Right atrium auricular region (tissue), 2 donors: Measurements from ENCODE around the gene DTX2. TPM values are rescaled to one million over a fixed set of nuclear protein-coding genes. Genes with fewer than 3 reads are reported as not detected.
A peak's percentile ranks its signal among the peaks of the same experiment; 100 is the strongest.
"Not testable (repeated sequence)": the region's sequence is repeated elsewhere in the genome, so short reads cannot be mapped to it uniquely, and the experiment has no call there.

Experiments
- DNase-seq: peaks from one replicate; pipeline ENCODE4 v3.0.0-alpha.2; 2019; ENCODE audit warnings: low spot score
- H3K27ac ChIP-seq, 2 donors: fragments of 200-600 bp; sonication (generic); 1 replicate in 1 of 2; 2 replicates in 1 of 2; pipeline ENCODE4 v1.5.1; 2016 to 2019
- H3K27me3 ChIP-seq, 2 donors: fragments of 200-600 bp; sonication (generic); one replicate each; pipeline versions ENCODE4 v1.5.1 to v1.6.0; 2017 to 2019
- H3K36me3 ChIP-seq: fragments of 200-600 bp; sonication (generic); one replicate; pipeline ENCODE4 v1.5.1; 2016
- H3K4me1 ChIP-seq, 2 donors: fragments of 200-600 bp; sonication (generic); one replicate each; pipeline versions ENCODE4 v1.5.1 to v1.6.0; 2017 to 2019
- H3K4me3 ChIP-seq, 2 donors: fragments of 200-600 bp; sonication (generic); 1 replicate in 1 of 2; 2 replicates in 1 of 2; pipeline ENCODE4 v1.5.1; 2017 to 2019; ENCODE audit warnings: mild to moderate bottlenecking in 1 of 2, moderate library complexity in 1 of 2
- H3K9me3 ChIP-seq, 2 donors: fragments of 200-600 bp; sonication (generic); one replicate each; pipeline ENCODE4 v1.5.1; 2019
- total RNA-seq, 2 donors: library from RNA; depleted of rRNA; stranded (reverse); fragments of >200 nt; gene quantifications; one replicate each; pipeline ENCODE4 v1.1.0, GENCODE V29; 2016
- TF ChIP-seq, protein P1 (sequence below), 2 donors: fragments of 200-600 bp; sonication (generic); IDR thresholded peaks; one replicate each; pipeline ENCODE4 v1.5.1; 2019; ENCODE audit warnings: antibody characterized with exemption in 2 of 2

The DTX2 gene
- total RNA-seq, 2 donors from 2014 or later: 7.9 to 18.9 TPM

DNA sequence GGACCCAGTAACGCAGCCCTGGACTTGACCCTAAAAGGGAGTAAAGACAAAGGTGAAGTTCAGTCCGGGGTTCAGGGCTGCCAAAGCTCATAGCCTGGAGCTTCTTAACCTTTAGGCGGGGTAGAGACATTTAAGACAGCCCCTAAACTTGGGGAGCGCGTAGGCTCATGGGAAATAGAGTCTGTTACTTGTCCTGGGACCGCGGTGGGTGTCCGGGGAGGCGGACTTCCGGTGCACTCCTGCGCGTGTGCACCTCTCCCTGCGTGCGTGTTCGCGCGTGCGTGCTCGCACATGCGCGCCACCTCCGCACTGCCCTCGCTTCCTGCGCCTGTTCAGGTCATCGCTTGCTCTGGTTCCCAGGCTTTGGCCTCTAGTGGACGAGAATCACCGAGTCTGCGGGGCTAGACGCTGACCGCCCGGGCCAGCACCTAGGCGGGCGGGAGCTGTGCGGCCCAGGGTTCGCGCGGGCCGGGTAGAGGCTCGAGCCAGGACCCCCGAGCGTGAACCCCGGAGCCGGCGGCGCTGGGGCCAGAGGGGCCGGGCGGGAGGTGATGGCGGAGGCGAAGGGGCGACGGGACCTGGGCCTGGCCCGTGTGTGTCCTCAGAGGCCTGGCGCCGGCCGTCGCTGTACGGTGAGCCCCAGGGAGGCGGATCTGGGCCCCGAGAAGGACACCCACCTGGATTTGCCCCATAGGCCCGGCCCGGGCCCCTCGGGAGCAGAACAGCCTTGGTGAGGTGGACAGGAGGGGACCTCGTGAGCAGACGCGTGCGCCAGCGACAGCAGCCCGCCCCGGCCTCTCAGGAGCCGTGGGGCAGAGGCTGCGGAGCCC is 87.7 kb downstream of the DTX2 start:
- not testable (repeated sequence) for H3K27me3 ChIP-seq, H3K9me3 ChIP-seq, H3K4me1 ChIP-seq, H3K36me3 ChIP-seq
- H3K27ac ChIP-seq: peak overlapping the region; percentile 98
- DNase-seq: peak; percentile 94
- TF ChIP-seq, protein P1, sequence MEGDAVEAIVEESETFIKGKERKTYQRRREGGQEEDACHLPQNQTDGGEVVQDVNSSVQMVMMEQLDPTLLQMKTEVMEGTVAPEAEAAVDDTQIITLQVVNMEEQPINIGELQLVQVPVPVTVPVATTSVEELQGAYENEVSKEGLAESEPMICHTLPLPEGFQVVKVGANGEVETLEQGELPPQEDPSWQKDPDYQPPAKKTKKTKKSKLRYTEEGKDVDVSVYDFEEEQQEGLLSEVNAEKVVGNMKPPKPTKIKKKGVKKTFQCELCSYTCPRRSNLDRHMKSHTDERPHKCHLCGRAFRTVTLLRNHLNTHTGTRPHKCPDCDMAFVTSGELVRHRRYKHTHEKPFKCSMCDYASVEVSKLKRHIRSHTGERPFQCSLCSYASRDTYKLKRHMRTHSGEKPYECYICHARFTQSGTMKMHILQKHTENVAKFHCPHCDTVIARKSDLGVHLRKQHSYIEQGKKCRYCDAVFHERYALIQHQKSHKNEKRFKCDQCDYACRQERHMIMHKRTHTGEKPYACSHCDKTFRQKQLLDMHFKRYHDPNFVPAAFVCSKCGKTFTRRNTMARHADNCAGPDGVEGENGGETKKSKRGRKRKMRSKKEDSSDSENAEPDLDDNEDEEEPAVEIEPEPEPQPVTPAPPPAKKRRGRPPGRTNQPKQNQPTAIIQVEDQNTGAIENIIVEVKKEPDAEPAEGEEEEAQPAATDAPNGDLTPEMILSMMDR (IDR thresholded peaks at IDR 0.05): peak in 1 of 2 donors; percentile 29
- peak overlapping the region; percentile 94 to 98 for H3K4me3 ChIP-seq

DNA sequence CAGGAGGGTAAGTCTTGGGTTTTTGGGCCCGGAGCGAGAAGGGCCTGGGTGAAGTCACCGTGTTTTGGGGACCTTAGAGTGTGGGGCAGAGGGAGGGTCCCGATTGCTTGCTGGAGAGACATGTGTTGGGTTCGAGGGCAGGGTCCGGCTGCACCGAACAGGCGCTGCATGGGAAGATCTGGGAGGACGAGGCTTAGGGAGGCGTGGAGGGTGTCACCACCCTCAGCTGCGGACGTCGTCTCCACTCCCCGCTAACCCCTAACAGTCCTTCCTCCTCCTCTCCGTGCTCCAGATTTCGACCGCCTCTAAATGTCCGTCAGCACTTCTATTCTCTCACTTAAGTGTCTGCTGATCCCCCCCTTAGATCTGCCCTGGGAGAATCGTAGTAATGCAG is 88.3 kb downstream of the DTX2 start:
- H3K4me1 ChIP-seq, H3K36me3 ChIP-seq, H3K27me3 ChIP-seq, DNase-seq, H3K9me3 ChIP-seq: not testable (repeated sequence)
- H3K27ac ChIP-seq: peak overlapping the region; percentile 98
- H3K4me3 ChIP-seq: peak overlapping the region; percentile 94 to 98

DNA sequence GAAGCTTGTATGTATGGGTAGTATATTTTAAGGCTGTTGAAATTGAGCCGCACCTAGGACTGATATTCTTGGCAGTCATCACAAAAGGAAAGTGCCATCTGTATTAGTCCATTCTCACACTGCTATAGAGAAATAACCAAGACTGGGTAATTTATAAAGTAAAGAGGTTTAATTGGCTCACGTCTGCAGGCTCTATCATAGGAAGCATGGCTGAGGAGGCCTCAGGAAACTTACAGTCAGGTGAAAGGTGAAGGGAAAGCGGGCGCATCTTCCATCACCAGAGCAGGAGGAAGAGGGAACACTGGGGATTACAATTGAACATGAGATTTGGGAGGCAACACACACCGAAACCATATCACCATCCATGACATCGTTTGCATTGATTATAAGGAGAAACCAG is 90.5 kb downstream of the DTX2 start:
- not testable (repeated sequence) for DNase-seq, H3K4me3 ChIP-seq, H3K4me1 ChIP-seq, H3K36me3 ChIP-seq, H3K27me3 ChIP-seq, H3K27ac ChIP-seq, H3K9me3 ChIP-seq

Other genes with a start within 250 kb of the DTX2 start
- 1,000 to 10,000 TPM; 1,006 to 1,433 TPM for gene HSPB1, start 159.0 kb upstream of the DTX2 start, total RNA-seq
- gene YWHAG, start 102.7 kb upstream of the DTX2 start, total RNA-seq: 100 to 1,000 TPM; 132 to 153 TPM
- under 1 TPM; 0.35 to 0.37 TPM for gene SSC4D, start 52.0 kb upstream of the DTX2 start, total RNA-seq
- 1 to 10 TPM; 2.4 to 3.4 TPM for gene ZP3, start 36.8 kb upstream of the DTX2 start, total RNA-seq
- gene UPK3B, start 48.8 kb downstream of the DTX2 start, total RNA-seq: 100 to 1,000 TPM in 1 of 2 donors, 10 to 100 TPM in 1; 78.8 to 126 TPM
- not detected for gene SPDYE16, start 81.6 kb downstream of the DTX2 start, total RNA-seq
- gene POMZP3, start 165.6 kb downstream of the DTX2 start, total RNA-seq: 10 to 100 TPM in 1 of 2 donors, 1 to 10 TPM in 1; 2.2 to 10.1 TPM